ENCODE data around the gene KIF25.

- TF ChIP-seq POLR2A (IDR thresholded peaks at IDR 0.05; ENCODE audit: extremely low read depth, insufficient read length) (no peak), CTCF (IDR thresholded peaks at IDR 0.05; ENCODE audit: low read depth, low read length) (no peak)
Observed at GRCh38 chr6:167951781-167952511, 45.5 kb upstream of the KIF25 start.
